Stimulated activated CD4-positive, alpha-beta T cell treated with anti-CD3 and anti-CD28 coated beads, Interleukin-15, amount 100 ng/mL, for 24 hours (primary cell): ENCODE measurements around the gene LCE7A.
A peak's percentile ranks its signal among the peaks of the same experiment; 100 is the strongest.

Experiments used
- DNase-seq: peaks from one replicate; pipeline ENCODE4 v3.0.0-alpha.2; 2020

LCE7A gene, protein sequence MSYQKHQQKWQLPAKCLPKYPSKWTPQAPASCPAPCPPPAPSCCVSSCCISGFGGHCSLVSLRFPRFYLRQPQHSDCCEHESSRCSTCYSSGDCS

DNA sequence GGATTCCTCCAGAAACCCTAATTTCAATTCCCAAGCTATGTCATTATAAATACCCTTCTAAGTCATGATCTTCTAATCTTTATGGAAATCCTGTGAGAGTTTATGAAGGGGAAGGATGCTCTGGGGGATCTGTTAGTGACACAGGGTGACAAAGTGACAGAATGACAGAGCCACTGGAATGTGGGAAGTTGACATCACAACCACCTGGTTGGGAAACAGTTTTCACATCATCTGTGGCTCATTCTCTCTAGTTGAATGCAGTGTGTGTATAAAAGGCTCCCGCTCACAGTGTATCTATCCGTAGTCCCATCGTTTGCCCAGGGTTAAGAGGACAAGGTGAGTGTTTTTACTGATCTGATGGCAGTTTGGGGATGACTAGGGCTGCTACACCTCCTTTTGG lies at the start of gene LCE7A:
Gene LCE7A (plus strand): TSS at position 301 of the 400 bp plus-strand sequence. CDS start 702 bp downstream, outside the sequence.
- no peak for DNase-seq

DNA sequence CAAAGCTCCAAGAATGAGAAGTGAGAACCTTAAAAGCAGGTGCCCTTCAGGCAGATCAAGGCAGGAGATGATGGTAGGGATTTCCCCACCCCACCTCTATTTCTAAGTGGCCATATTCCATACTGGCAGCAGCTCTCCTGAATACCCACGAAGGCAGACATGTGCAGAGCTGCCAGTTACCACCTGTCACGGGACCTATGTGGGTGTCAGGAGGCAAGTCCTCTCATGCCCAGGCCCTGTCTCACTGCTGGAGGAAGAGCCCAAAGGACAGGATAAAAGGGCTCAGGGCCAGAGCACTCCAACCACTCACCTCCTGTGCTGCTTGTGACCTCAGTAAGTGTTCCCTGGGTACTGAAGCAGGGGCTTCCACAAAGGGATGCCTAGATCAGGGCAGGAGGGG lies 48.7 kb upstream of the LCE7A start:
- no peak for DNase-seq

DNA sequence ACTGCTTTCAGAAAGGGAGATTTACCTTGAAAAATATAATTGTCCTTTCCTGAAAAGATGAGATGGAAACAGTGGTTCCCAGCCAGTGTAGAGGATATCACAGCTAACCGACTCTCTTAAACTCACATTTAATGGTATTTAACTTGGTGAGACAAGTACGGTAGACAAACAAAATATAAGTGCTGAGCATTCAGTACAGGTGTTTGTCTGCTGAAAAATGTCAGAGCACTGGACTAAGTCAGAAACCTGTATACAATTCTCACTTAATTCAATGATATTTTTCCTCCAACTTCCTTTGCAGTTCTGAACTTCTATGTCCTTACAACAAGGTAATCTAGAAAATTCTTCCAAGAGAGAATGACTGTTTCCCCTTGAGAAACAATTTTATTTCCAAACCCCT lies 48.1 kb upstream of the LCE7A start, which contains the start of gene LCE1B:
Gene LCE1B (plus strand): TSS at position 301 of the 400 bp plus-strand sequence. CDS start 476 bp downstream, outside the sequence.
- no peak for DNase-seq

DNA sequence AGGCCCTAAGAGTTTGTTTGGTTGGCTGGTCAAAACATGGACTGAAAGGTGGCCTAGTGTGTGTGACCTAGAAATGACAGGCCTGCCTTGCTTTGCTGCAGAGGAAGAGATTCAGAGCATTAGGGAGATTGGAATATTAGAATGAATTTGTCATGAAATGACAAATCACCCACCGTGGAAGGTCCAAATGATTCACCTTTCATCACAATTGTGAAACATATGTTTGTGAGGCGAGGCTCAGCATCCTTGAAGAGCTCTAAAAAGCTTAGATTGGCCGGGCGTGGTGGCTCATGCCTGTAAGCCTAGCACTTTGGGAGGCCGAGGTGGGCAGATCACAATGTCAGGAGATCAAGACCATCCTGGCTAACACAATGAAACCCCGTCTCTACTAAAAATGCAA lies 42.5 kb upstream of the LCE7A start:
- no peak for DNase-seq

DNA sequence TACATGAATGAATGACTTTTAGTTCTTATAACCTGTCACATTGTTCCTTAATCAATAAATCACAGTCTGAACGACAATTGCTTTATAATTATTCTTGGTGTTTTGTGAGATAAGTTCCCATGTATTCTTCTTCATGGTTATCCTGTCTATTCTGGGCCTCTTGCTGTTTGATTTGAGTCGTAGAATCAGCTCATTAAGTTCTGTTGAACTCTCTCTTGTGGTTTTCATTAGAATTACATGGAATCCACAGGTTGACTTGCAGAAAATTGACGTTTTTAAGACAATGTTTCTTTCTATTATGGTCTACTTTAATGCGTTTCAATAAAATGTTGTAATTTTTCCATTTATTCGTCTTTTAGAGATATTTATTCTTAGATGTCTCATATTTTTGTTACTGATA lies 36.5 kb upstream of the LCE7A start:
- no peak for DNase-seq

DNA sequence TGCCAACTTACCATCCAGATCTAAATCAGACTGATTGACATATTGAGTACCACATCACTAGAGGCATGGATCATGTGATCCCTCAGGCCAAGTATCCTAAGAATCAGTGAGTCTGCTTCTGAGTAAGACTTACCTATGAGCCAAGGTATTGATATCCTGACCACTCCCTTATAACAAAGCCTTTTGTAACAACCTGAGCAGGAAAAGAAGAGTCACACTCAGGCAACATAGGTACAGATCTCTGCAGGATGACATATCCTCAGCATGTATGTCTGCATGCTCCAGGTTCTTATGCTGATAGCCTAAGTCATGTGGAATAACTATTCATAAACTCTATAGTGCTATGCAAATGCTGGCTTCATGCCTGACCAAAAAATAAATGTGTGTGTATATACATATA lies 34.8 kb upstream of the LCE7A start:
- DNase-seq, result no peak

DNA sequence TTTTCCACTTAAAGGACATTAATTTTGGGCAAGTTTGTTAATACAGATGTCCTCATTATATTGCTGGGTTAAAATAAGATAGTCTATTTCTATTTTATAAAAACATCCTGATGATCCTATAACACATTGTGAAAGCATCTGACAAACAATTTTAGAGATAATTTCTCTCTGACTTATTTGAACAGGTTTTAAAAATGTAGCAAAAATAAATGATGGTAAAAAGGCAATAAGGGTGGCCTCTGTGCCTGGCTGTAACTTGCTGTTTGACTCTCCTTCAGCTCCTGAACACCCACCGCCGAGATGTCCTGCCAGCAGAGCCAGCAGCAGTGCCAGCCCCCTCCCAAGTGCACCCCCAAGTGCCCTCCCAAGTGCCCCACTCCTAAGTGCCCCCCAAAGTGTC lies 32.6 kb upstream of the LCE7A start, which contains the start of gene LCE1A:
Gene LCE1A (plus strand): TSS at position 301 of the 400 bp plus-strand sequence. CDS start 0 bp downstream, at position 301.
- DNase-seq, result no peak

DNA sequence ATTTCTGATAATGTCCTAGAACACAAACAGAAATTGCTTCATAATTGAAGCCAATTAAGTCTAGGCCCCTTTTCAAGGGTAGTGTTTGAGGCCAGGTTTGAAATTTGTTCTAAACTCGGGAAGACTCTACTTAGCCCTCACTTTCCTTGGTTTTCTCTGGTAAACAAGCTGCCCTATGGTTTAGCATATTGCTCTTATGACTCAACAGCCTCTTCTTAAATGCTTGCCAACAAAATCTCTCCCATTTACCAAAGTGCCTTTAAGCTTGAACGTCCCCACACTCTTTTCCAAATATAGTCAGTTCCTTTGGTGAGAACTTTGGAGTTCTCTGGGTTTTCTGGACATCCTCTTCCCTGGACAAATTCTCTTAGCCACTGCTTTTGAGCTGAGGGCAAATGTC lies 22.9 kb upstream of the LCE7A start:
- no peak for DNase-seq

DNA sequence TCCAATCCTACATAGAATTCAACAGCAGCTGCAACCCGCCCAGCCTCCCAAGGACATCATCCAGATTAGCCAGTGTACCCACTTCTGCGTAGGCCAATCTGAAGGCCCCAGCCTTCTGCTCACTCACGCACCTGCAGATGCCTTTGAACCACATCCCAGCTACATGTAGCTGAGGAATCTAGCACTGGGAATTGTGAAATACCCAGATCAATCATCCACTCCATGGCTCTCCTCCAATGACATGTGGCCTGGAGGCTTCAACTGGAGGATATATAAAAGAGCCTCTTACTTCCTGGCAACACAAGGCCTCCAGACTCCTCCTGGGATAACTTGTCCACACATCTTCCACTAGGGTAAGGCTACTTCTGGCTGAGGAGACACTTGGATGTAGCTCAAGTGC lies 17.2 kb upstream of the LCE7A start, which contains the start of gene LCE6A:
Gene LCE6A (plus strand): TSS at position 301 of the 400 bp plus-strand sequence. CDS start 665 bp downstream, outside the sequence.
- no peak for DNase-seq

DNA sequence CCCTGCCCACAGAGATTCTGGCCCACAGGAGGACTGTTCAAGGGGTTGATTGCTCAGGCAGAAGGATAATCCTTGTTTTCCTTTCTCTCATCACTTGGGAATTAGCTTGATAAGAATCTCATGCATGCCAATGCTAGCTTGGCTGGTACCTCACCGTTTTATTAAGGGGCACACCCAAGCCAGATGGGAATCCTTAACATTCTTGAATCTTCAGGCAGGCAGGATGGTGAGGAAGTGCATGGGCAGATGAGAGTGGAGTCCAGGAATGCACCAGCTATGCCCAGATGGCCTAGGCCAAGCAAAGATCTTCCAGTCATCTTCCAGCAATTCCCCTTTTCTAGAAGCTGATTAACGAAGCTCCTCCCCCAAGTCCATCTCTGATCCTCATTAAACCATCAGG lies 4.1 kb upstream of the LCE7A start:
- DNase-seq, result no peak

DNA sequence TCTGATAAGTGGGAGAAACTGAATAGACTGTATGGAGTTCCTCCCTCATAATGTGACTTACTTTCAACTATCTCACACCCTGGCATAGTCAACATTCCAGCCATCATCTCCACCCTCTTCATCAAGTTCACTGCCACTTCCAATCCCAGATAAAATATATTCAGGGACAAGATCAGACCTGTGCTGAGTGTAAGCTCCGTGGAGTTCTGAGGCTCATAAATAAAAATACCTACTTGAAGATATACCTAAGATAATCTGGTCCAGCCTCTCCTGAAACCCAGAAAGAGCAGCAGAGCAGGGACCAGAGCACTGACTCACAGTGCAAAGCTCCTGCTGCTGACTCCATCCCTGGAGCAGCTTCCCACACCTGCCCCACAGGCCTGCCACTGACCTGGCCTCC lies 1.7 kb upstream of the LCE7A start:
- DNase-seq, result no peak

DNA sequence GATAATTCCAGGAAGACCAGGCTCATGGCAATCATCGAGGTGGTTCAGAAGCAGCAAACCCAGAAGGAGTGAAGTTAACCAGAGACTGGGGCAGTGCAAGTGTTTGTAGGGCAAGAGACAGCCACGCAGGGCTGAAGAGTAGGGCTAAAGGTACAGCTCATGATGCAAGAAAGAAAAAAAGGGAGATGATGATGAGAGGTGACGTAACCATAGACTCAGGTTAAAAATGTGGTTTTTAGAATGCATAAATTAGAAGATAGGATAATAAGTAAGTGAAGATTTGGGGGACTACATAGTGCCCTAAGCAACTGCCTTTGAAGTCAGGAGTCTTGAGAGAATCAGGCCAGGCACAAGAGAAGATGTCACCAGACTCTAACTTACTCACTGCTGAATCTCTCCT lies 333 bp downstream of the LCE7A start:
- no peak for DNase-seq

DNA sequence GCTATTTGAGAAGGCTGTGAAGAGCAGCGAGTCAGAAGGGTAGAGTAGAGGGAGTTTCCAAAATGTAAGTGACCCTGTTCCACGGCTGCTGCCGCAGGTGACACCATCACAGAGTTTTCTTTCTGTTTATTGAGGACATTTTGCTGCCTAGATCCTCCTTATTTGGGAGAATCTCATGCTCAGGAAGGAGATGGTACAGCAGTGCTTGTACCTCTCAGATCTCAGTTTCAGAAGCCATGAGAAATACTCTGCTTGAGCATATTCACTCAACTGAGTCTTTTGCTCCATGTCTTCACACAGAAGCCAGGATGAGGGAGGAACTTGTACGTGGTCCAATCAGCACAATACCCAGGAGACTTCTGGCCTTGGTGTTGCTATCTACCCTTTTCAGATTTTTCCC lies 1.6 kb downstream of the LCE7A start:
- DNase-seq, result no peak

DNA sequence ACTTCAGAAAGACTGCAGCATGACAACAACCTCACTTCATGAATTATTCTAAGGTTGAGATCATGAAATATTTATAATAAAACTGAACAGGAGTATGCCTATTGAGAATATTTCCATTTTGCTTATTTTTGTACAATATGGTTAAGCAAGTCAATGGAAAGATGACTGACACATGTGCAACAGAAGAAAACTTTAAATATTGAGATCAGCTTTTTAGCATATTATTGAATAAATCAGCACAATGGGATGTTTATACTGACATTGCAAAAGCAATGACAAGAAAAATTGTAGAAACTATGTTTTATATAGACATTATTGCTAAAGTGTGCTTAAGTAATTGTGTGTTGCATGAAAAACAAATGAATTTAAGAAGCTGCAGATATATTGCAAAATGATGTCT lies 4.6 kb downstream of the LCE7A start:
- DNase-seq, result no peak

DNA sequence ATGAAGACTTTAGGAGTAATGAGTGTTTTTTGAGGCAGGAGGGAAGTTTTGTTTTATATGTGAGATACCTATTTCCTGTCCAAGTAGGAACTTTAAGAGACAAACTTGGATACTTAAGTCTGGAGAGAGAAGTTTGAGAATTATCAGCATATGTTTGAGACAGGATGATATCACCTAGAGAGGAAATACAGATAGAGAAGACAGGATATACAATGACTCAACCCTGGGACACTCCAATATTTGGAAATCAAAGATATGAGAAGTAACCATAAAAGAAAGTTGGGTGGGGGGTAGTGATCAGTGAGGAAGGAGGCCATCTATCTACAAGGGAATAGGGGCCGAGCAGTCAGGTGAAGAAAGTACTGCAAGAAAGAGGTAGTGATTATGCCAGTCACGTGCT lies 6.5 kb downstream of the LCE7A start:
- no peak for DNase-seq

DNA sequence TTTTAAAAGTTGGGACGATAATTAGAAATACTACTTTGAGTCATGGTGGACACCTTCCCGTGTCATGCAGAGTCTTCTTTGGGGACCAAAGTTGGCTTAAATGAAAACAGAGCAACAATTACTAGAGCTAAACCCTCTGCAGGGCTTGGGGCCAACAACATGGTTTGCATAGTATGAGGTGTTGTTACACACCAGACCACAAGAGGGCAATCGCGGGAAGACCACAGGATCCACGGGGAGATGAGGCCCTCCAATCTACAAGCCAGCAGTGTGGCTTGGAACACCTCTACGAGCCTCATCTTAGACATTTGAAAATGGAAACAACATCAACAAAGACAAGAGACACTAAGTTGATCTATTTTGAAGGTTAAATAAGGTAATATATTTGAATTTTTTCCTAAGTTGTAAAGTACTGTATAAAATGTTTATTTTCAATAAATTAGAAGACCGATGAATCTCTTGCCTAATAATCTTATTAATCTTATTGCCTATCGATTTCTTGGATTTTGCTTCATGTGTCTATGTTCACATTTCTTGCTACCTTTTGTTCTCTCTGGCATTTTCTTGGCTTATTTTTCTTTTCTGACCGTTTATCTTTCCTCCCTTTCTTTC lies 10.1 kb downstream of the LCE7A start:
- DNase-seq, result peak; percentile 75

DNA sequence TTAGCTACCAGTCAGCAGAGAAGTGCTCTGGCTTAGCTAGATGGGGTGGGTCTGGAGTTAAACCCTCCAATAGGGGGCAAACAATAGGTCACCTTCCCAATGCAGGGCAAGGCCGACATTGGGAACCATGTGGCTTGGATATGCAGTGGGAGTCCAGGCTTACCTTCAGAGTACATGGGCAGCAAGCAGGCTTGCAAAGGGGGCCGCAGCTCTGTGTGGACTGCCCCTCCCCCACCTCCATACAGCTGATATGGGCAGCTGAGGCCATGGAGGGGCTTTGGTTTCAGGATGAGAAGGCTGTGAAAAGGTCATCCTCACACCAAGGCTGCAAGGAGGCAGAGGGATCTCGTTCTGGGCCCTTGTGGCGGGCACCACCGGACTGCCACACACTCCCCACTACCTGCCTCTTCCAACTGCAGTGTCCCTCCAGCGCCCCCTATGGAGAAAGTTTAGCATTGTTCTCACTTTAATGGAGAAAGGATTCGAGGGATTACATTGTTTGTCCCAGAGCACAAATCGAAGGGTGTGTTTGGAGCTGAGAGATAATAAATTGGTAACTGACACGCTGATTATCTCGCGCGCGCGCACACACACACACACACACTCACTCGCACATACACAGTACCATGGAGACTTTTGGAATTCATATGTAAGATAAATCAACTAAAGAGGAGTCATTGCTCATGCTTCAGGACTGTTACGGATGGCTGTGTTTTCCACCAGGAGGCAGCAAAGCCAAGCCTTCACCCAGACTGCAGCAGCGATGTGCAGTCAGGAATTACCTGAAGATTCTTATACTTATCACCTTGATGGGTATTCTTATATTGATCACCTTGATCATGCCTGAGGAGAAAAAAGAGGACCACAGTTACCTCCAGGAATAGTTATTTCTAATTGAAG lies 11.3 kb downstream of the LCE7A start:
- DNase-seq, result no peak

DNA sequence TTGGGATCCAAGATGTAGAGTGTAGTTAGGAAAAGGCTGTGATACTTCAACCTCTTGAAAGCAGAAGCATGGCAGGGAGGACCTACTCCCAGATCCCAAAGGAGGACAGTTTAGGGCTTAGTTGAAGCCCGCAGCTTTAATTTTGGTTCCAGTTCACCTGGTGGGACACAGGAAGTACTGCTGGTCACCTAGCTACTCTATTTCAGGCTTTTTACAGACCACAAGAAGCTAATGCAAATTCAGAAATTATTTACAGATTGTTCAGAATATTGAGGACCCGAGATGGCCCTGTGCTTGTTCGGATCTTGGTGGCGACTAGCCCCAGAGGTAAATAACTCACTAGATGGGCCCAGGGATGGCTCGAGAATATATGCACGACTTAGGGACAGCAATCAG lies 11.9 kb downstream of the LCE7A start:
- no peak for DNase-seq

DNA sequence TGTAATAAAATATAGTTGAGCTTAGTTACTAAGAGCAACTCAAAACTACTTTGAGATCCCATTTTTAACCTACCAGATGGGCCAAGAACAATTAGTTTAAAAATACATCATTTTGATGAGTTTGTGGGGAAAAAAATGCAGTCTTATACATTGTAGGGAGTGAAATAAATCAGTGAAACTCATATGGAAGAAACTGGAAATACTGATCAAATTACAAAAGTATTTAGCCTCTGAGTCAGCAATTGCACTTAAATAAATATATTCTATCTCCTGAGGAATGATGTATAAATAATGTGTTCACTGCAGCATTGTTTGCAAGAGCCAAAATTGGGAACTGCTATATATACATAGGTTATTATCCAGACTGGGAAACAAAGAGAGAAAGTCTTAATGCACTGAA lies 13.7 kb downstream of the LCE7A start:
- no peak for DNase-seq

DNA sequence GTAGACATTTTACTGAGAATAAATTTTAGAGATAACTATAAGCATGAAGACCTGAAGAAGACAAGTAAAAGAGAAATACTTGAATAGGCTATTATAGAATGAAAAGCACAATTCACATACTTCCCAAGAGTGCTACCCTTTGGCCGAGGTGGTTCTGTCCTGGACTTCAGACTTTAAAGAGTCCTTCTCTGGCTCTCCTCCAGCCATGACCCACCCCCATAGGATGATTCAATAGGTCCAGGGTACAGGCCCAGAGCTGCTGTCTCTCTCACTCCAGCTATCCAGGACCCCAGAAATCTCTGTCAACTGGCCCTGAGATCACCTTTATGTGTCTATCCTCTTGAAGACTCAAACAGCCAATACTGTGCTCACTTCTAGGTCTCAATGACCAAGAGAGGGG lies 17.0 kb downstream of the LCE7A start:
- DNase-seq, result no peak

DNA sequence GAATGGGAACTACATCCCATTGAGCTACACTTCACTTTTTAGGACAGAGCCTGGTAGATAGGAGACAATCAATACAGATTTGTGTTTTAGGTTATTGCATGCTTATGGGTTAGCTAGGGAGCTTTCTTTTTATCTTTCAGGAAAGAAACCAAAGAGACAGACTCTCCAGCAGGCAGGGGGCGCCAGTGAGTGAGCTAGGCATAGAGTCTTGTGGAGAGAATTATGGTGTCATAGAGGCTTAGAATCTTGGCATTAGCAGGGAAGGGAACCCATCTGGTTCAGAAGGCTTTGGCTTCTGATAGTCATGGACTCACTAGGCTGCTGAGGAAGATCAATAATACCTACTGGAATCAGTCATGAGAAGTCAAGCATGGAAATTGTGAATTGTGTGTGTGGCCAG lies 18.2 kb downstream of the LCE7A start, which contains the start of gene SMCP:
Gene SMCP (plus strand): TSS at position 281 of the 400 bp plus-strand sequence. CDS start 6,101 bp downstream, outside the sequence.
- DNase-seq, result peak; percentile 55

DNA sequence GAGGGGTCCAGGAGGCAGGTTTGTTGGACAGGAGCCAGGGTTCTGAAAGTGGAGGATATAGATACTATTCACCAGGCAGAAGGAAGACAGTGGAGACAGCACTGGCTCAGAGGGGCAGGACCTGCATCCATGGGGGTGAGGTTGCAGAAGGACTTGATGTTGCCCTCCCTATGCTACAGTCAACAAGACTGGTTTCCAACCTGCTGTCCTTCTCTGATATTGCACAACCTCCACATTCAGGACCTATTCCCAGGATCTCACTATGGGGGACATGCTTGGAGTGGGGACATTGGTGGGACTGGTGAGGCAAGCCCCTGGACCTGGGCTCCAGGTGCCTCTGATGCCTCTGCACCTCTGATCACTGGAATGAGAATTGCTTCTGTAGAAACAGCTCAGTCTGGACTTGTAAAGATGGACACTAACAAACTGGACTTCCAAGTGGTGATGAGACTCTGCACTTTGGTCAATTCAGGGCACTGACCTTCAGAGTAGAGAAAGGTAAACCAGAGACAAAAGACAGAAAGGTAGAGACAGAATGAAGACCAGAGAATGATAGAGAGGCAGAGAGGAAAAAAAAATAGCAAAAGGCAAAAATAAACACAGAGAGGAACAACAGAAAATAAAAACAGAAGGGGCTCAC lies 19.9 kb downstream of the LCE7A start:
- DNase-seq, result no peak

DNA sequence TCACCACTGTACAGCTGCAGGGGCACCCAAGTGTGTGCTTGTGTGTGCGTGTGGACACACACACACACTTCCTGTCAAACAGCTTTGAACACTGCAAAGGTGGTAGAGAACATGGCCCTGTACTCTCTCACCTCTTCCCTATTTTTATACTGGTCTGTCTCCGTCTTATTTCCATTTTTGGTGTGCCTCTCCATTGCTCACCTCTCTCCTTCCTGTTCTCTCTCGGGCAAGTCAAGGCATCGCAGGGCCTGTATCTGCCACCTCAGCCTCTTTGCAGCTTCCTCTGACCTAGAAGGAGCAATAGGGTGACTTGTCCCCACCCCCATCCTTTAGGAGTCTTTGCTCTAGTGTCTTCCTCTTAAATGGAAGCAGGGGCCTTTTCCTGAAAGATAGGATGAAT lies 20.5 kb downstream of the LCE7A start:
- DNase-seq, result no peak
